Activated naive CD8-positive, alpha-beta T cell (primary cell): ENCODE measurements around the gene ARFGAP2.
A peak's percentile ranks its signal among the peaks of the same experiment; 100 is the strongest.
"Not testable (repeated sequence)": the region's sequence is repeated elsewhere in the genome, so short reads cannot be mapped to it uniquely, and the experiment has no call there.

Source experiments
- H3K27ac Mint-ChIP-seq: one replicate; pipeline ENCODE4 v1.8.0; 2021; ENCODE audit warnings: mixed read lengths
- H3K27me3 Mint-ChIP-seq: one replicate; pipeline ENCODE4 v1.8.0; 2021; ENCODE audit warnings: mixed read lengths
- H3K36me3 Mint-ChIP-seq: one replicate; pipeline ENCODE4 v1.8.0; 2021; ENCODE audit warnings: mixed read lengths
- H3K4me1 Mint-ChIP-seq: one replicate; pipeline ENCODE4 v1.8.0; 2021; ENCODE audit warnings: low read depth, mixed read lengths
- H3K4me3 Mint-ChIP-seq: one replicate; pipeline ENCODE4 v1.8.0; 2021; ENCODE audit warnings: mild to moderate bottlenecking, mixed read lengths
- H3K9me3 Mint-ChIP-seq: one replicate; pipeline ENCODE4 v1.8.0; 2021; ENCODE audit warnings: low read depth, mixed read lengths

Gene ARFGAP2

GRCh38 chr11:47201015-47201414 is 24.3 kb upstream of the ARFGAP2 start:
- H3K4me1 Mint-ChIP-seq: no peaks in the 10 kb centered on the region
- H3K27ac Mint-ChIP-seq: no peak overlapping the region
- H3K9me3 Mint-ChIP-seq: no peaks in the 10 kb centered on the region
- no peaks in the 10 kb centered on the region for H3K36me3 Mint-ChIP-seq
- no peak overlapping the region for H3K4me3 Mint-ChIP-seq
- no peaks in the 10 kb centered on the region for H3K27me3 Mint-ChIP-seq

GRCh38 chr11:47198161-47198560 is 21.5 kb upstream of the ARFGAP2 start:
- H3K36me3 Mint-ChIP-seq, H3K4me1 Mint-ChIP-seq, H3K9me3 Mint-ChIP-seq, H3K4me3 Mint-ChIP-seq, H3K27me3 Mint-ChIP-seq, H3K27ac Mint-ChIP-seq: not testable (repeated sequence)

GRCh38 chr11:47192111-47192510 is 15.4 kb upstream of the ARFGAP2 start:
- Mint-ChIP-seq H3K36me3 (no peaks in the 10 kb centered on the region), H3K27ac (no peak overlapping the region), H3K4me1 (peaks cover 6% of the 10 kb centered on the region), H3K27me3 (peaks cover 2% of the 10 kb centered on the region), H3K4me3 (no peak overlapping the region), H3K9me3 (no peaks in the 10 kb centered on the region)

GRCh38 chr11:47191137-47191536 is 14.5 kb upstream of the ARFGAP2 start:
- H3K27ac Mint-ChIP-seq, H3K36me3 Mint-ChIP-seq, H3K4me3 Mint-ChIP-seq, H3K9me3 Mint-ChIP-seq, H3K27me3 Mint-ChIP-seq: not testable (repeated sequence)
- peaks cover 10% of the 10 kb centered on the region for H3K4me1 Mint-ChIP-seq

GRCh38 chr11:47189100-47189834 is 12.6 kb upstream of the ARFGAP2 start:
- Mint-ChIP-seq H3K27ac (no peak overlapping the region), H3K4me3 (no peak overlapping the region), H3K9me3 (no peaks in the 10 kb centered on the region), H3K27me3 (peaks cover 2% of the 10 kb centered on the region), H3K4me1 (peaks cover 10% of the 10 kb centered on the region), H3K36me3 (no peaks in the 10 kb centered on the region)

GRCh38 chr11:47188259-47188658 is 11.6 kb upstream of the ARFGAP2 start:
- Mint-ChIP-seq H3K27ac (no peak overlapping the region), H3K27me3 (peaks cover 5% of the 10 kb centered on the region), H3K4me3 (peak overlapping the region; percentile 82), H3K36me3 (no peaks in the 10 kb centered on the region), H3K9me3 (no peaks in the 10 kb centered on the region), H3K4me1 (peaks cover 10% of the 10 kb centered on the region)

- H3K9me3 Mint-ChIP-seq: no peaks in the 10 kb centered on the region
- H3K4me3 Mint-ChIP-seq: peak overlapping the region; percentile 82
- H3K27me3 Mint-ChIP-seq: peaks cover 5% of the 10 kb centered on the region
- H3K4me1 Mint-ChIP-seq: peaks cover 10% of the 10 kb centered on the region
- H3K36me3 Mint-ChIP-seq: no peaks in the 10 kb centered on the region
- H3K27ac Mint-ChIP-seq: no peak overlapping the region
Observed at GRCh38 chr11:47187723-47188122, 11.0 kb upstream of the ARFGAP2 start.

GRCh38 chr11:47186700-47187695 is 10.3 kb upstream of the ARFGAP2 start:
- no peaks in the 10 kb centered on the region for H3K9me3 Mint-ChIP-seq
- no peaks in the 10 kb centered on the region for H3K36me3 Mint-ChIP-seq
- peak overlapping the region; percentile 66 for H3K27ac Mint-ChIP-seq
- peaks cover 5% of the 10 kb centered on the region for H3K27me3 Mint-ChIP-seq
- H3K4me1 Mint-ChIP-seq: peaks cover 10% of the 10 kb centered on the region
- peak overlapping the region; percentile 82 for H3K4me3 Mint-ChIP-seq

GRCh38 chr11:47186076-47186699 is 9.5 kb upstream of the ARFGAP2 start, which contains the start of gene PACSIN3:
TSS of gene PACSIN3 (minus strand) at chr11:47186434. CDS start at chr11:47182727, 3,707 bp downstream.
- Mint-ChIP-seq H3K9me3 (no peaks in the 10 kb centered on the region), H3K27ac (peak within 1 kb of the TSS; percentile 66), H3K4me1 (peaks cover 10% of the 10 kb centered on the region), H3K4me3 (peak within 1 kb of the TSS; percentile 82), H3K27me3 (peaks cover 5% of the 10 kb centered on the region), H3K36me3 (no peaks in the 10 kb centered on the region)

GRCh38 chr11:47185305-47186075 is 8.8 kb upstream of the ARFGAP2 start:
- no peaks in the 10 kb centered on the region for H3K9me3 Mint-ChIP-seq

GRCh38 chr11:47184711-47185304 is 8.1 kb upstream of the ARFGAP2 start:
- Mint-ChIP-seq H3K27ac (no peak overlapping the region), H3K9me3 (no peaks in the 10 kb centered on the region), H3K36me3 (no peaks in the 10 kb centered on the region), H3K4me3 (peak overlapping the region; percentile 51), H3K4me1 (peaks cover 10% of the 10 kb centered on the region), H3K27me3 (peaks cover 5% of the 10 kb centered on the region)

More at GRCh38 chr11:47185305-47186075, 8.8 kb upstream of the ARFGAP2 start:
- Mint-ChIP-seq H3K4me1 (peaks cover 10% of the 10 kb centered on the region), H3K36me3 (no peaks in the 10 kb centered on the region), H3K27ac (no peak overlapping the region), H3K27me3 (peaks cover 5% of the 10 kb centered on the region), H3K4me3 (peak overlapping the region; percentile 51)

- Mint-ChIP-seq H3K9me3 (no peaks in the 10 kb centered on the region), H3K27ac (no peak overlapping the region), H3K4me3 (no peak overlapping the region), H3K27me3 (peaks cover 5% of the 10 kb centered on the region), H3K4me1 (peaks cover 12% of the 10 kb centered on the region), H3K36me3 (no peaks in the 10 kb centered on the region)
Observed at GRCh38 chr11:47183969-47184368, 7.3 kb upstream of the ARFGAP2 start.

- H3K4me3 Mint-ChIP-seq: peak overlapping the region; percentile 17
- H3K36me3 Mint-ChIP-seq: no peaks in the 10 kb centered on the region
- no peak overlapping the region for H3K27ac Mint-ChIP-seq
- no peaks in the 10 kb centered on the region for H3K9me3 Mint-ChIP-seq
- H3K4me1 Mint-ChIP-seq: peaks cover 12% of the 10 kb centered on the region
- peaks cover 5% of the 10 kb centered on the region for H3K27me3 Mint-ChIP-seq
Observed at GRCh38 chr11:47183031-47183856, 6.6 kb upstream of the ARFGAP2 start.
